MM.1S (cell line): ENCODE results near the gene RIC1.

Source experiments
- CTCF ChIP-seq: fragments of 300-600 bp; sonication (generic); IDR thresholded peaks from 2 replicates; pipeline ENCODE4 v1.5.1; 2016; ENCODE audit warnings: antibody characterized with exemption, low read length, mixed read lengths
- EZH2 ChIP-seq: fragments of 300-600 bp; sonication (generic); optimal IDR thresholded peaks from 2 replicates; pipeline ENCODE3; 2017; ENCODE audit warnings: low read depth, mild to moderate bottlenecking, antibody characterized with exemption, low read length, mixed read lengths
- EZH2phosphoT487 ChIP-seq: fragments of 300-600 bp; sonication (generic); IDR thresholded peaks from 2 replicates; pipeline ENCODE4 v1.6.1; 2018; ENCODE audit warnings: antibody characterized with exemption, low read length

GRCh38 chr9:5643005-5643624 lies 14.2 kb downstream of the RIC1 start:
- no peak for TF ChIP-seq CTCF
- no peak for TF ChIP-seq EZH2
- no peak for TF ChIP-seq EZH2phosphoT487
